ENCODE data around the gene SSTR1.

The SSTR1 gene

GRCh38 chr14:38238332-38238731 lies 30.6 kb downstream of the SSTR1 start:
- DNase-seq (ENCODE audit: low spot score): no peak

DNA sequence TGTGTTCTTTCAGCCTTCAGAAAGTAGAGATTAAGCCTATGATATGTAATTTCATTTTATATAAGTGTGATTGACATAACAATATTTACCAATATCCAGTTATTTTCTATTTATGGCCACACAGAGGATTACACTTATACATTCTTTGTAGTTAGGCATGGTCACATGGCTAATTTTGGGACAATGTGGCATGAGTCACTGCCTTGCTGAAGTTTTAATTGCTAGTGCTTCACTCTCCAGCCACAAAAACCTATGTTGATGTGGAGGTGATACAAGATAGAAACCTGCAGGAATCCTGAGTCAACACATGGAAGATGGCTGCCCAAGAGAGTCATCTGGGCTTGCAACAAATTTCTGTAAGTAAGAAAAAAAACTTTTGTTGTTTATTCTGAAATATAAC lies 31.2 kb downstream of the SSTR1 start:
- no peak for DNase-seq (ENCODE audit: low spot score)

DNA sequence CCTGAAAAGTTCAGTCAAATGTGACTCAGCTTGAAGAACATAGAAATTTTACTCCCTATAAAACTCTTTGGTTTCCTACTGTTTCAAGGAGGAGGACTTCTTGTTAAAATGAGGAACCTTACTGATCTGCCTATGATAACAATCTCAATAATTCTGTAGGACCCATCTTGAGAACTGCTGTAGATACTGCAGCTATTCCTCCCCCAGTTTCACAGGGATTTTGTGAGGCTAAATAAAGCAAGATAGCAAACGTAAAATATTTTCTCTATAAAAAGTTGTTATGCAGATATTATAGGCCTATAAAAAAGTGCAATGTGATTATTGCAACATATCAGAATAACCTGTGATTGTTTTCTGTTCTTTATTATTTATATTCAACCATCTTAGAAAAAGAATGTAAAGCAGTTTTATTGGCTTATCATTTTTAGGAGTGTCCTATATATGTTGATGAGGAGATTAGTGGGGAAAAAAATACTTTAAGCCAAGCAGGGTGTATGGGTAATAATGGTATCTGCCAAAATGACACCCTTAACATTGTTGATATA lies 36.1 kb downstream of the SSTR1 start:
- no peak for DNase-seq (ENCODE audit: low spot score)

DNA sequence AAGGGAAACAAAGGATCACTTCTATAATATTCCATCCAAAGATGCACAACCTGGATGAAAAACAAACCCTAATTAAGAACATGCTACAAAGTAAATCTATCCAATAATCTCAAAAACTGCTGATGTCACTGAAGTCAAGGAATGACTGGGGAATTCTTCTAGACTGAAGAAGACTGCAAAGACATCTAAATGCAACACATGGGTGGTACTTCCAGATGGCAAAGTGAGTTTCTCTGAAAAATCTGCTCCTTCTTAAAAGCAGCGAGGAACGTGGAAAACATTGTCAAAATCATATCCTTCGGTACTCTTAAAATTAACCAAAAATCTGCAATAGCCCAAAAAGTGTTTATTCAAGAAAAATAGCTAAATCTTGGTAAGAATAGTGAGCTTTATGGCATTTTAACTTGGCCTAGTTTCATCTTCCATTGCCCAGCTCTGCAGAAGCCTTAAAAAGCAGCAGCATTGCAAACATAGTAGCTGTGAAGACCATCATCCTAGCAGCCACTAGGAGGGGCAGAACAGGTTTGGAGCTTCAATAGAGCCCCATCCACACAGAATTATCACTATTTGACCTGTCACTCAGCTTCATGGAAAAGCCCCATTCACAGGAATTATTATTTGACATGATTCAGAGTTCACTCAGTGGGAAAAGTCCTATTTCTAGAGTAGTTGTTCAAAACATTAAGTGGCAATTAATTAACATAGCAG lies 40.8 kb downstream of the SSTR1 start:
- no peak for DNase-seq (ENCODE audit: low spot score)

GRCh38 chr14:38250331-38250730 lies 42.6 kb downstream of the SSTR1 start:
- no peak for DNase-seq (ENCODE audit: low spot score)

GRCh38 chr14:38252066-38252710 lies 44.5 kb downstream of the SSTR1 start:
- no peak for DNase-seq (ENCODE audit: low spot score)

- no peak for DNase-seq (ENCODE audit: low spot score)
Observed at GRCh38 chr14:38253676-38254075, 46.0 kb downstream of the SSTR1 start.

DNA sequence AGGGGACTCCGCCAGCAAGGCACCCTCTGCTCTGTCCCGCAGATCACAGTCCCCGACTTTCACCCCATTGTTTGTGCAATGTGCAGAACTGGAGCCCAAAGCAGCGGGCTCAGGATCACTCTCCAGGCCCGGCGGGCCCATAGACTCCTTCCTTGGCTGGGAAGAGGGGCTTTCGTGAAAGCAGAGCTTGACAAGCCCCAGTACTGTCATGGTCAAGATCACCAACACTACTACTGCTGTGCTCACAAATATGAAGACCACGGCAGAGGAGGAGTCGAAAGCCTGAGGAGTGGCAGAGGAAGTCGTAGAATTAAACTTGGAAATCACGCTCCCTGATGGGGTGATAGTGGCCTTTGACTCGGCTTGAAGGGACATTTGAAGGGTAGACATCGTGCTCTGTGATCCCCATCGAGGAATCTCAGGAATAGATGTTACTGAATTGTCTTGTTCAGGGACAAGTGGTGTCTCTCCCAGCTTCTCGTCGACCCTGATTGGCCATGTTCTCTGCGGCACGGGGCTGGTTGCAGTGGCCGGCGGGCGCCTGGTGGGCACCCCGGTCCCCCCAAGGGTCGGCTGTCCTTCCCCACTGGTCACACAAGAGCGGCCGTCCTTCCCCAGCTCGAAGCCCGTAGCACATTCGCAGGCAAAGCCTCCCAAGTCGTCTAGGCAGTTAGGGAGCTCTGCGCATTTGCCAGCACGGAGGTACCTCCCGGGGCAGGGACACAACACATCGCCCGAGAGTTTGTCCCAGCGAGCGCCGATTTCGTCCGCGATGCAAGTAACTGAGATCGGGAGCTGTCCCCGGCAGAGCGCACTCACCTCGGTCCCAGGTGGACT lies 47.1 kb downstream of the SSTR1 start:
- DNase-seq (ENCODE audit: low spot score): no peak

- DNase-seq (ENCODE audit: low spot score): no peak
Observed at GRCh38 chr14:38255408-38255672, 47.6 kb downstream of the SSTR1 start.

DNA sequence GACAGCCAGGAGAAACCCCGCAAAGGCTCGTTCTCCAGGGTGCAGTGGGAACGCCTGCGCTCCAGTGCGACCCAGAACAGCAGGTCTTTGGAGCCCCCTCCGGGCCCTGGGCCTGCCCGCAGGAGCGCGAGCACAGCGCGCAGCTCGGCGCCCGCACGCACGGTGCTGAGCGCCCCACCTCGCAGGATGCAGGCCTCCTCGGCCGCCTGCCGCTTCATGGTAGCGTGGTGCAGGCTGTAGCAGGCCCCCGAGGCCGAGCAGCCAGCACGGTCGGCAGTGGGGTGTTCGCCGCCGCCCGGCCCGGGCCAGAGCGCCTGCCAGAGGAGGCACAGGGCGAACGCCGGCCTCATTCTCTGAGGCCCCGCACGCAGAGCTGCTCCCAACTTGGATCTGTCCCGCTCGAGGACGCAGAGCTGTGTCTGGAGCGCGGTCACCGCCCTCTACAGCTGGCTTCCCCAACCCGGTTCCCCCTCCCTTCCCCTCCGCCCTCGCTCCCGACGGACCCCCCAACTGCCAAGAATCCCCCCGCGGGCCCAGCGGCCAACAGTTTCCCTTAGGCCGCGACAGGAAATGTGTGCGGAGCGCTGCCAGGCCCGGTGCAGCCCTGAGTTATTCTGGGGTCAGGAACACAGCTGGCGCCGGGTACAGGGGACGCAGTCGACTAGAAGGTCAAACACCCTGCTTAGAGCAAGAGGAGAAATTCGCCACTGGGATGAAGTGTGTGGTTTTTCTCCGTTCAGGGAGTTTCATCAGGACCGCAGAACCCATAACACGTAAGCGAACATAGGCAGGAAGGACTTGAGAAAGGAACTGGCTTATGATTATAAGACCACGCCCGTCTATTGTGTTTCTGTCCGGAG lies 48.2 kb downstream of the SSTR1 start, which contains the start of gene CLEC14A:
Gene CLEC14A, minus strand, starts transcription at position 421 of the 860 bp plus-strand sequence. Its CDS starts 71 bp downstream, at position 350.
- no peak for DNase-seq (ENCODE audit: low spot score)

DNA sequence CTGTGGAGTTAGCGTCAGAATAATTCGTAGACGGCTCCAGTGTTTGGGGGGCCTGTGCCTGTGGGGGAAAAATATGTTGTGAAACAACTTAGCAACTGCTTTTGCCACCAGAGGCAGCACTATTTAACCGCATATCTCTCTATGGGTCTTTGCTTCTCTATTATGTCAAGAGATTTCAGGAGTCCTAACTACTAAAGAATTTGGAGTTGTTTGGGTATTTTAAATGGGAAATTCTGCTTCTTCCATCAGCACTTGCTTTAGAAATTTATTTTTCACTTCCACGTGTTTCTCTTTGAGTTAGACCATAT lies 48.8 kb downstream of the SSTR1 start:
- DNase-seq (ENCODE audit: low spot score): no peak

- no peak for DNase-seq (ENCODE audit: low spot score)
Observed at GRCh38 chr14:38257507-38257906, 49.8 kb downstream of the SSTR1 start.

DNA sequence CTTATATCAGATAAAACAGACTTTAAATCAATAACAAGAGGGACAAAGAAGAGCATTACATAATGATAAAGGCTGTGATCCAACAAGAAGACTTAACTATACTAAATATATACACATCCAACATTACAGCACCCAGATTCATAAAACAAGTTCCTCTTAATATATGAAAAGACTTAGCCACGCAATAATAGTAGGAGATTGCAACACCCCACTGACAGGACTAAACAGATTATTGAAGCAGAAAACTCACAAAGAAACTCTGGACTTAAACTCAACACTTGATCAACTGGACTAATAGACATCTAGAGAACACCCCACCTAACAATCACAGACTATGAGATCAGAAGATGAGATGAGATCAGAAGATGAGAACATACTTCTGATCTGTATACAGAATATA lies 53.9 kb downstream of the SSTR1 start:
- no peak for DNase-seq (ENCODE audit: low spot score)

Measured in COLO829 (cell line).